ENCODE data around the gene TERC.

- TF ChIP-seq, protein P1, sequence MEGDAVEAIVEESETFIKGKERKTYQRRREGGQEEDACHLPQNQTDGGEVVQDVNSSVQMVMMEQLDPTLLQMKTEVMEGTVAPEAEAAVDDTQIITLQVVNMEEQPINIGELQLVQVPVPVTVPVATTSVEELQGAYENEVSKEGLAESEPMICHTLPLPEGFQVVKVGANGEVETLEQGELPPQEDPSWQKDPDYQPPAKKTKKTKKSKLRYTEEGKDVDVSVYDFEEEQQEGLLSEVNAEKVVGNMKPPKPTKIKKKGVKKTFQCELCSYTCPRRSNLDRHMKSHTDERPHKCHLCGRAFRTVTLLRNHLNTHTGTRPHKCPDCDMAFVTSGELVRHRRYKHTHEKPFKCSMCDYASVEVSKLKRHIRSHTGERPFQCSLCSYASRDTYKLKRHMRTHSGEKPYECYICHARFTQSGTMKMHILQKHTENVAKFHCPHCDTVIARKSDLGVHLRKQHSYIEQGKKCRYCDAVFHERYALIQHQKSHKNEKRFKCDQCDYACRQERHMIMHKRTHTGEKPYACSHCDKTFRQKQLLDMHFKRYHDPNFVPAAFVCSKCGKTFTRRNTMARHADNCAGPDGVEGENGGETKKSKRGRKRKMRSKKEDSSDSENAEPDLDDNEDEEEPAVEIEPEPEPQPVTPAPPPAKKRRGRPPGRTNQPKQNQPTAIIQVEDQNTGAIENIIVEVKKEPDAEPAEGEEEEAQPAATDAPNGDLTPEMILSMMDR (IDR thresholded peaks at IDR 0.05) = peak in 3 of 6 experiments; percentile 24 to 41 (median 37)
- no peak for TF ChIP-seq POLR2A (IDR thresholded peaks at IDR 0.05)
These were observed 20.4 kb downstream of the TERC start for GRCh38 chr3:169744366-169745054.
